ENCODE measurements around the gene EHD2. TPM values are rescaled to one million over a fixed set of nuclear protein-coding genes. Genes with fewer than 3 reads are reported as not detected.
A peak's percentile ranks its signal among the peaks of the same experiment; 100 is the strongest.

EHD2 gene
- total and polyA plus RNA-seq, 2 of the 13 experiments (the other 11 are each of a cell fraction or from before 2014, with no cell fraction given) = 0.09 to 0.28 TPM

DNA sequence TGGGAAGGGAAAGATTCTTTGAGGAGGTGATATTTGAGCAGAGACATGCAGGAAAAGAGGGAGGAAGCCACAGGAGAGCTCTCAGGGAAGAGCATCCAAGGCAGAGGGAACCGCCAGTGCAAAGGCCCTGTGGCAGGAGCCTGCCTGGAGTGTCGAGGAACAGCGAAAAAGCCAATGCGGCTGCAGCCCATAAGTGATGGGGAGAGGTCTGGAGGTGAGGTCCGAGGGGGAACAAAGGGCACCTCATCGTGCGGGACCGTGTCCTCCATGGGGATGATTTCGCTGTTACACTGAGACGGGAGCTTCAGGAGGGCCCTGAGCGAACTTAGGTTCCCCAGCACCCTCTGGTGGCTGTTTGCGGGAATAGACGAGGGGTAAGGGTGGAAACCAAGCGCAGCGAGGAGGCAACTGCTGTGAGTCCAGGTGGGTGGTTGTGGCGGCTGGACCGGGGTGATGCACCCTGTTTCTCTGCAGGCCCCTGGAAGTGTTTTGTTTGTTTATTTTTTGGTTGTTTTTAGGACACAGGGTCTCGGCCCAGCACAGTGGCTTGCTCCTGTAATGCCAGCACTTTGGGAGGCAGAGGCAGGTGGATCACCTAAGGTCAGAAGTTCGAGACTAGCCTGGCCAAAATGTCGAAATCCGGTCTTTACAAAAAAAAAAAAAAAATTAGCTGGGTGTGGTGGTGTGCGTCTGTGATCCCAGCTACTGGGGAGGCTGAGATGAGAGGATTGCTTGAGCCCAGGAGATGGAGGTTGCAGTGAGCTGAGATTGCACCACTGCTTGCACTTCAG, 5.9 kb upstream of the EHD2 start (continued):
- no peak for TF ChIP-seq LCORL (IDR thresholded peaks at IDR 0.05)
- 0 out of 2 replicates have a peak, but pooled peaks have one; percentile 19 for TF ChIP-seq LCORL (CRISPR knock-in tag; IDR thresholded peaks at IDR 0.05)
- no peak for TF ChIP-seq MTA1 (CRISPR knock-in tag; IDR thresholded peaks at IDR 0.05; ENCODE audit: borderline replicate concordance)
- TF ChIP-seq GTF3A (CRISPR knock-in tag; conservative IDR thresholded peaks at IDR 0.05) = no peak
- TF ChIP-seq HNRNPLL (IDR thresholded peaks at IDR 0.05; ENCODE audit: low read depth, low read length, poor library complexity, severe bottlenecking) = peak; percentile 20
- TF ChIP-seq, protein P1, sequence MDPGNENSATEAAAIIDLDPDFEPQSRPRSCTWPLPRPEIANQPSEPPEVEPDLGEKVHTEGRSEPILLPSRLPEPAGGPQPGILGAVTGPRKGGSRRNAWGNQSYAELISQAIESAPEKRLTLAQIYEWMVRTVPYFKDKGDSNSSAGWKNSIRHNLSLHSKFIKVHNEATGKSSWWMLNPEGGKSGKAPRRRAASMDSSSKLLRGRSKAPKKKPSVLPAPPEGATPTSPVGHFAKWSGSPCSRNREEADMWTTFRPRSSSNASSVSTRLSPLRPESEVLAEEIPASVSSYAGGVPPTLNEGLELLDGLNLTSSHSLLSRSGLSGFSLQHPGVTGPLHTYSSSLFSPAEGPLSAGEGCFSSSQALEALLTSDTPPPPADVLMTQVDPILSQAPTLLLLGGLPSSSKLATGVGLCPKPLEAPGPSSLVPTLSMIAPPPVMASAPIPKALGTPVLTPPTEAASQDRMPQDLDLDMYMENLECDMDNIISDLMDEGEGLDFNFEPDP (CRISPR knock-in tag; conservative IDR thresholded peaks at IDR 0.05) = no peak
- TF ChIP-seq SSRP1 (CRISPR knock-in tag; IDR thresholded peaks at IDR 0.05) = no peak
- peak; percentile 32; the same call in 1 of the 2 replicates for TF ChIP-seq GABPB1 (CRISPR knock-in tag; IDR thresholded peaks at IDR 0.05)
- TF ChIP-seq ZNF850 (CRISPR knock-in tag; conservative IDR thresholded peaks at IDR 0.05) = no peak
- TF ChIP-seq, protein P2, sequence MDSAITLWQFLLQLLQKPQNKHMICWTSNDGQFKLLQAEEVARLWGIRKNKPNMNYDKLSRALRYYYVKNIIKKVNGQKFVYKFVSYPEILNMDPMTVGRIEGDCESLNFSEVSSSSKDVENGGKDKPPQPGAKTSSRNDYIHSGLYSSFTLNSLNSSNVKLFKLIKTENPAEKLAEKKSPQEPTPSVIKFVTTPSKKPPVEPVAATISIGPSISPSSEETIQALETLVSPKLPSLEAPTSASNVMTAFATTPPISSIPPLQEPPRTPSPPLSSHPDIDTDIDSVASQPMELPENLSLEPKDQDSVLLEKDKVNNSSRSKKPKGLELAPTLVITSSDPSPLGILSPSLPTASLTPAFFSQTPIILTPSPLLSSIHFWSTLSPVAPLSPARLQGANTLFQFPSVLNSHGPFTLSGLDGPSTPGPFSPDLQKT (CRISPR knock-in tag; IDR thresholded peaks at IDR 0.05; ENCODE audit: borderline replicate concordance) = no peak
- no peak for TF ChIP-seq FOXA1 (IDR thresholded peaks at IDR 0.05)
- peak; percentile 18; the same call in 1 of the 2 replicates for TF ChIP-seq FOXA1 (CRISPR knock-in tag; IDR thresholded peaks at IDR 0.05)
- TF ChIP-seq, protein P3, sequence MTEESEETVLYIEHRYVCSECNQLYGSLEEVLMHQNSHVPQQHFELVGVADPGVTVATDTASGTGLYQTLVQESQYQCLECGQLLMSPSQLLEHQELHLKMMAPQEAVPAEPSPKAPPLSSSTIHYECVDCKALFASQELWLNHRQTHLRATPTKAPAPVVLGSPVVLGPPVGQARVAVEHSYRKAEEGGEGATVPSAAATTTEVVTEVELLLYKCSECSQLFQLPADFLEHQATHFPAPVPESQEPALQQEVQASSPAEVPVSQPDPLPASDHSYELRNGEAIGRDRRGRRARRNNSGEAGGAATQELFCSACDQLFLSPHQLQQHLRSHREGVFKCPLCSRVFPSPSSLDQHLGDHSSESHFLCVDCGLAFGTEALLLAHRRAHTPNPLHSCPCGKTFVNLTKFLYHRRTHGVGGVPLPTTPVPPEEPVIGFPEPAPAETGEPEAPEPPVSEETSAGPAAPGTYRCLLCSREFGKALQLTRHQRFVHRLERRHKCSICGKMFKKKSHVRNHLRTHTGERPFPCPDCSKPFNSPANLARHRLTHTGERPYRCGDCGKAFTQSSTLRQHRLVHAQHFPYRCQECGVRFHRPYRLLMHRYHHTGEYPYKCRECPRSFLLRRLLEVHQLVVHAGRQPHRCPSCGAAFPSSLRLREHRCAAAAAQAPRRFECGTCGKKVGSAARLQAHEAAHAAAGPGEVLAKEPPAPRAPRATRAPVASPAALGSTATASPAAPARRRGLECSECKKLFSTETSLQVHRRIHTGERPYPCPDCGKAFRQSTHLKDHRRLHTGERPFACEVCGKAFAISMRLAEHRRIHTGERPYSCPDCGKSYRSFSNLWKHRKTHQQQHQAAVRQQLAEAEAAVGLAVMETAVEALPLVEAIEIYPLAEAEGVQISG (CRISPR knock-in tag; IDR thresholded peaks at IDR 0.05) = no peak
- no peak for TF ChIP-seq REL (CRISPR knock-in tag; conservative IDR thresholded peaks at IDR 0.05)
- TF ChIP-seq ZNF768 (CRISPR knock-in tag; IDR thresholded peaks at IDR 0.05) = peak; percentile 41; the same call in 1 of the 2 replicates
- 0 out of 2 replicates have a peak, but pooled peaks have one; percentile 23 for TF ChIP-seq BORCS8-MEF2B (CRISPR knock-in tag; IDR thresholded peaks at IDR 0.05)
- TF ChIP-seq, protein P4, sequence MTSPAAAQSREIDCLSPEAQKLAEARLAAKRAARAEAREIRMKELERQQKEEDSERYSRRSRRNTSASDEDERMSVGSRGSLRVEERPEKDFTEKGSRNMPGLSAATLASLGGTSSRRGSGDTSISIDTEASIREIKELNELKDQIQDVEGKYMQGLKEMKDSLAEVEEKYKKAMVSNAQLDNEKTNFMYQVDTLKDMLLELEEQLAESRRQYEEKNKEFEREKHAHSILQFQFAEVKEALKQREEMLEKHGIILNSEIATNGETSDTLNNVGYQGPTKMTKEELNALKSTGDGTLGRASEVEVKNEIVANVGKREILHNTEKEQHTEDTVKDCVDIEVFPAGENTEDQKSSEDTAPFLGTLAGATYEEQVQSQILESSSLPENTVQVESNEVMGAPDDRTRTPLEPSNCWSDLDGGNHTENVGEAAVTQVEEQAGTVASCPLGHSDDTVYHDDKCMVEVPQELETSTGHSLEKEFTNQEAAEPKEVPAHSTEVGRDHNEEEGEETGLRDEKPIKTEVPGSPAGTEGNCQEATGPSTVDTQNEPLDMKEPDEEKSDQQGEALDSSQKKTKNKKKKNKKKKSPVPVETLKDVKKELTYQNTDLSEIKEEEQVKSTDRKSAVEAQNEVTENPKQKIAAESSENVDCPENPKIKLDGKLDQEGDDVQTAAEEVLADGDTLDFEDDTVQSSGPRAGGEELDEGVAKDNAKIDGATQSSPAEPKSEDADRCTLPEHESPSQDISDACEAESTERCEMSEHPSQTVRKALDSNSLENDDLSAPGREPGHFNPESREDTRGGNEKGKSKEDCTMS (CRISPR knock-in tag; conservative IDR thresholded peaks at IDR 0.05) = no peak
- no peak for TF ChIP-seq ZFP37 (CRISPR knock-in tag; IDR thresholded peaks at IDR 0.05; ENCODE audit: borderline replicate concordance)
- TF ChIP-seq ZMYM3 (CRISPR knock-in tag; IDR thresholded peaks at IDR 0.05) = peak; percentile 96
- no peak for TF ChIP-seq SP2 (CRISPR knock-in tag; IDR thresholded peaks at IDR 0.05)
- TF ChIP-seq ZNF572 (CRISPR knock-in tag; IDR thresholded peaks at IDR 0.05) = 0 out of 2 replicates have a peak, but pooled peaks have one; percentile 39
- TF ChIP-seq EZH2 (conservative IDR thresholded peaks at IDR 0.05; ENCODE audit: low read depth, low read length) = no peak
- TF ChIP-seq NCOA1 (CRISPR knock-in tag; IDR thresholded peaks at IDR 0.05) = no peak
- TF ChIP-seq XRCC5 (optimal IDR thresholded peaks at IDR 0.05; ENCODE audit: low read length) = peak; percentile 56

Measured in HepG2 (cell line).